DMS153 treated with DMSO at 0.1 percent for 48 hours (cell line): ENCODE data around the gene NSRP1.
"Not testable (repeated sequence)": the region's sequence is repeated elsewhere in the genome, so short reads cannot be mapped to it uniquely, and the experiment has no call there.

ENCODE experiments used
- DNase-seq: peaks from one replicate; lab custom pipeline; 2025; ENCODE audit not compliant: unreplicated experiment; lab: John Stamatoyannopoulos, UW

Gene NSRP1

GRCh38 chr17:30174556-30174955, 57.9 kb downstream of the NSRP1 start:
- DNase-seq = no peak

GRCh38 chr17:30176855-30177254, 60.2 kb downstream of the NSRP1 start:
- DNase-seq = no peak

DNA sequence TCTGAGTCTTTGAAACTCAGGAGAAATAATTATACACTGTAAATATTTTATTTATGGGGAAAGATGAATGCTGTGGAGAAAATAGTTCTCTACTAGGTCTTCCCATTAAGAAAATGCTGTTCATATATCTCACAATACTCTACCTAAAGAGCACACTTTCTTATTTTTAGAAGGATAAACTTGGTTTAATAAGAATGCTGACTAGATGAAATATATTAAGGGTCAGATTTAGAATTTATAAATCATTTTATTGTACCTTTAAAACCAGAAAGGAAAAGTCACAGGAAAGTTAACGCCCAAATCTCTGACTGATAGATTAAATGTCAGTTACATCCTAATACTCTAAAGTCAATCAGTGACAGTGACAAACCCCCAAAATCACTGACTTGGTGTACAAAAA, 70.1 kb downstream of the NSRP1 start:
- DNase-seq = no peak

GRCh38 chr17:30187573-30187972, 71.0 kb downstream of the NSRP1 start:
- DNase-seq = no peak

DNA sequence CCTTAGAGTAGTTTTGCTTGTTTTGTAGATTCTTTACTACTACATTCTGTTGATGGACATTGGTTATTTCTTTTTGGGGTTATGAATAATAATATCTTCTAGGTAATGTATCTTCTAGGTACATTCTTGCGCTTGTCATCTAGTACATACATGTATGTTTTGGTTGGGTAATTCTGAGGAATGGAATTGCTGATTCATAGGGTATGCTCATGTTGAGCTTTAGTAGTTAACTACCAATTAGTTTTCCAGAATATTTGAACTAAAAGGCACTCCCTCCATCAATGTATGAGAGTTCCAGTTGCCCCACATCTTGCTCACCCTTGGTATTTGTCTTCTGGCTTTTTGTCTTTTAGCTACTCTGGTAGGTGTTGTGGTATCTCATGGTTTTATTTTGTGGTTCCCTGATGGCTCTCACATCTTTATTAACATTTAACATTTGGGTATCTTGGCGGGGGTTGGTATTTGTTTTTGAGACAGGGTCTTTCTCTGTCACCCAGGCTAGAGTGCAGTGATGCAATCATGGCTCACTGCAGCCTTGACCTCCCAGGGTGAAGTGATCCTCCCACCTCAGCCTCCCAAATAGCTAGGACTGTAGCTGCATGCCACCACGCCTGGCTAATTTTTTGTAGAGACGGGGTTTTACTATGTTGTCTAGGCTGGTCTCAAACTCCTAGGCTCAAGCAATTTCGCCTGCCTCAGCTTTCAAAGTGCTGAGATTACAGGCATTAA, 71.8 kb downstream of the NSRP1 start:
- DNase-seq = no peak

- DNase-seq = no peak
Measured at GRCh38 chr17:30191072-30191471, 74.5 kb downstream of the NSRP1 start.

GRCh38 chr17:30196504-30196903, 79.9 kb downstream of the NSRP1 start:
- DNase-seq = no peak

DNA sequence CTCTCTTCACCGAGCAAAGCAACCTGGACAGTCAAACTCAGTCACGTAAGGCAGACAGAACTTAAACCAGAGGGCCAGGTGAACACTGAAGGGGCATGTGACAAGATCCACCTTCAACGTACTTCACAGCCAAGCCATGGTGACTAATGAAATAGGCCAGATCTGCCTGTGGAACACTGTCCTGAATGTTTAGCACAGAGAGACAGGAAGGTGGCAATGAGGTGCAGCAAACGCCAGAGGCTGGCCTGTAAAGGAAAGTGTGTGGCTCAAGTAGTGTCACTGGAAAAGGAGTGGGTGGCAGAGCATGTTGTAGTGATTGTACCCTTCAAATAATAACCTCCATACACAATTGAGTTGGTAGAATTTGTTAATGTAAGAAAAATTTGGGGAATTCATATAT, 80.8 kb downstream of the NSRP1 start:
- no peak for DNase-seq

DNA sequence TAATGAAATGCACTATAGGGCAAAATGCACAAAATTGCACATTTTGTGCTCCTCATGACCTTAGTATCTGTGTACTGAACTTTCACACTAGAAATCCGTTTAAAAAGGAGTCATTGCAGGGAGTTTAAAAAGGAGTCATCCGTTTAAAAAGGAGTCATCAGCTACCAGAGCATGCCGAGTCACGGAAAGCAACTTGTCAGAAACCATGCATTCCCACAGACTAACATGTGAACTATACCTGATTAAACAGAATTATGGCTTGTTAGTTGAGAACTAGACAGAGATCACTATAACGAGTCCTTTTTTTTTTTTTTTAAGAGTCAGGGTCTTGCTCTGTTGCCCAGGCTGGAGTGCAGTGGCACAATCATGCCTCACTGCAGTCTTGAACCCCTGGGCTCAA, 83.0 kb downstream of the NSRP1 start:
- no peak for DNase-seq

DNA sequence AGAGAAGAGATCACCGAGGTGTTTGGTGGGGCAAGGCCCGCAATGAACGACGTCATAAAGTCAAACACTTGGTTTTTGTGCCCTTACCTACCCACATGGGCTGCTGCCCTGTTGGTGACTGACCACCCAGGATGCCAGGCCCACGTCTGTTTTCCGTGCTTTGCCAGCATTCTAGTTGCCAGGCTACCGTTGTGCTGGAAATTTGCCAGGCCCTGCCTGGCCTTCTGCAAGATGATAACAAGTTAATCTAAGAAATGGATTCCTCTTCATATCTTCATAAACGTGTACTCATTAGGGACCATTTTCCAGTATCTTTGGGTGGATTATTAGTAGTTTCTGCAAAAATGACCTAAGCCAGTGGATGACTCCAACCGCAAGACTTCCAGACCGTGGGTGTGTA, 83.5 kb downstream of the NSRP1 start:
- no peak for DNase-seq

DNA sequence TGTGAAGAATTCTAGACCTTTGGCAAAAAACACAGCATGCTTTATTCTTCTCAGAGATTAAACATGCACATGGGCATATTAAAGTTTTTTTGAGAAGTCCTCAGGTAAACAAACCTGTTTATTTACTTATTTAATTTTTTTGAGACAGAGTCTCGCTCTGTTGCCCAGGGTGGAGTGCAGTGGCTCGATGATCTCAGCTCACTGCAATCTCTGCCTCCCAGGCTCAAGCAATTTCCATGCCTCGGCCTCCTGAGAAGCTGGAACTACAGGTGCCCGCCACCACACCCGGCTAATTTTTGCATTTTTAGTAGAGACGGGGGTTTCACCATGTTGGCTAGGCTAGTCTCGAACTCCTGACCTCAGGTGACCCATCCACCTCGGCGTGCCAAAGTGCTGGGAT, 84.0 kb downstream of the NSRP1 start:
- DNase-seq = not testable (repeated sequence)

DNA sequence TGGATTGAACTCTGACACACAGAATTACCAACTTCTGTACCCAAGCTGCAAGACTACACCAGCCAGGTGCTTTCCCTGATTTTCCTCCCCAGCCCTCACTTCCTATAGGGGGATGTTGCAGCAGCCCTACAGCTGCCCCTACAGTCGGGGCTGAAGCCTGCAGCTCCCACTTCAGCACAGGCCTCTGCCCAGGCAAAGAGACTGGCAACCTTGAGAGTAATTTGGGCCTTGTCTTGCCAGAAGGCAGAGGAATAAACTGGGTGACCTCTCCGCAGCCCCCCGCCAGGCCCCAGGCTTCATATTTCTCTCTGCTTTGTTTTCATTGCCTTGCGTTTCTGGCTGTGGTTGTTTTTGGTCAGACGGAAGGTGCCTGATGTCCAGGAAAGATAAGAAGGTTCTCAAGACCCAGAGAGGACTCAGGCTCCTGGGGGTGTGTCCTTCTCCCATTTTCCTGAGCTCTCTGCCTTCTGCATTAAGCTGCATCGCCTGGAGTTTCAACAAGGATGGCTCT, 86.9 kb downstream of the NSRP1 start:
- no peak for DNase-seq

DNA sequence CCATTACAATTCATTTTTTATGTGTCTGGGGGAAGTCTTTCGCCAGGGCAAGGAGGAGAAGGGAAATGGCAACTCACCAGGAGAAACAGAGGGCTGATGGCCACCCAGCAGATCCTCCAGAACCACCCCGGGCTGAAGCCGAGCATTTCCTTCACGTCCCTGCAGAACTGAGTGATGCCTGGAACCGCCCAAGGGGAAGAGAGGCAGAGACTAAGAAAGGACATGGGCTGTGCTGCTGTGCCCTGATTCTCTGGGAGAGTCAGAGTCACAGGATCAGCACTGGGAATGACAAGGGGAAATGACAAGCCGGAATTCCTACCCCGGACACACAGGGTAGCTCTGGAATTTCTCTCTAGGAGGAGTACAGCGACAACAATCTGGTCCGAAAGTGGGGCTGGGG, 91.0 kb downstream of the NSRP1 start:
- no peak for DNase-seq

GRCh38 chr17:30208214-30208613, 91.6 kb downstream of the NSRP1 start:
- no peak for DNase-seq

DNA sequence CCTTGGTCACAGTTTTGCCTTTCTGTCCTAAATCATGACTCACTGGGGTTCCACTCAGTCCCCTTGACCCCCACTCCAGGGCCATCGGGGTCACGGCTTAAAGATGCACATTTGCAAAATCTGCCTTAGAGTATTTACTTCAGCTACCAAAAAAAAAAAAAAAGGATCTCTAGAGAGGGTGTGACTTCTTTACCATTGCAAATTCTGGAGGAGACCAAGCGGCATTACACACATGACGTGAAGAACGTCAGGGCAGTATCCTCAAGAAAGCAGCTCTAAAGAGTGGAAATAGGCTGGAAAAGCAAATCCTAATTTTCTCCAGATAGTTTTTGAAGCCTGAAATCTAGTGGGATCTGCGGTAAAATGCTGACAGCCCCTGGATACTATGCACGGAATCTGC, 93.3 kb downstream of the NSRP1 start:
- no peak for DNase-seq

DNA sequence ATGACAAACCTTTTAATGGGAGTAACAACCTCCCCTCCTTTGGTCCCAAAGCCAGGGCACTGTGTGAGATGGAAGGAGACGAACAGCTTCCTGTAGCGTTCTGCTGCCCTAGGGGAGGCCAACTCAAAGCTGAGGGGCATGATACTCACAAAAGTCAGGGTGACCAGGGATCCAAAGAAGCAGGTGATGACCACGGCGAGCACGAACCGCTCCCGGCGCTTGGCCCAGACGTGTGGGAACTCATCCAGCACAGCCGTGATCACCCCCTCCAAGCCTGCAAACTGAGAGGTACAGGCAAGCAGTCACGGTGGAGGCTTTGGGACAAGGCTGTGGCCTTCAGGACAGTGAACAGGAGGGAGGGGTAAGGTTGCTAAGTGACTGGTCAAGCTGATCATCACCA, 93.8 kb downstream of the NSRP1 start:
- DNase-seq = no peak

DNA sequence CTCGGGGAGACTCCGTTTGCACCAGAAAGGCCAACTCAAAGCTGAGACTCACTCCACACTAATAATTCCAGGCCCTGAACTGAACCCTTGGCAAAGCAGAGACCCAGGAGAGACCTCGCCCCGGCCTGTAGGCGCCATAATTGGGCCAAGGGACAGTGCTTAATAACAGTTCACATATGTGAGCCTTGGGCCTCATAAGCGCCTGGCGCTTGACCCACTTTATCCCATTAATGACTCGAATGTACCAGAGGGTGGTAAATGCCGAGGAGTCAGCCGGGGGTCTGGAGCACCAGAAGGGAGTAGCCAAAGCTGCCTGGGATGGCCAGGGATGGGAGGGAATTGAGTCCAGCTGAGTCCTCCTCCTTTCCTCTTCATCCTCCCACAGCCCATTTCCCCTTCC, 94.3 kb downstream of the NSRP1 start:
- no peak for DNase-seq

- no peak for DNase-seq
Measured at GRCh38 chr17:30211371-30211770, 94.8 kb downstream of the NSRP1 start.

DNA sequence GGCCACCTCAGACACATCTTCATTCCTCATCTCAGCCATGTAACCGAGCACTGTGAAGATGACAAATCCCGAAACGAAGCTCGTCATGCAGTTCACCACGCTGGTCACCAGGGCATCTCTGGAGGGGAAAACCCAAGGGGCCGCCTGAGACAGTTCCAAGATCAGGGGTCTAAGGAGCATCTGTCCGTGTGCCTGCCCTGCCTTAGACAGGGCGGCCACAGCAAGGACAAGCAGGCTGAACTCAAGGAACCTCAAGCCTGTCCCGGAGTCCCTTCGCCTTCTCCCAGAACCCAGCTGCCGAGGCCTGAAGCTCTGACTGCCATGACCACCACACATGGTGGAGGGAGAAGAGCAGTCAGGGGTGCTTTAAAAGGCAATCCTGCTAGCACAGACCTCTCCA, 96.1 kb downstream of the NSRP1 start:
- no peak for DNase-seq

DNA sequence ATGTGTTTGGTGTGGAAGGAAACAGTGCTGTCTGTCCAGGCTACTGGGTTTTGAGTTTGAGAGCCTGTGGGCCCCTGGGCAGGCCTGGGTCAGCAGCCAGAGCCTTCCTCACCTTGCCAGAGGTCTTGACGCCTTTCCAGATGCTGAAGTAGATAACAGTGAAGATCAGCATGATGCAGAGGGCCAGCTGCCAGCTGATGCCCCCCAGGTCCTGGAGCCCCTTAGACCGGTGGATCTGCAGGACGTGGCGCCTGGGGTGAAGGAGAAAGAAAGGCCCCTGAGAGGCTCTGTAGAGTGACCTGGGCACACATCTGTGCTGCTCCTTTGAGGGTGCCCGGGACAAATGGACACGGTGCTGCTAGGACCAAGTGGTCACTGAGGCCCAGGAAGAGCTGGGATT, 100.4 kb downstream of the NSRP1 start:
- DNase-seq = no peak

DNA sequence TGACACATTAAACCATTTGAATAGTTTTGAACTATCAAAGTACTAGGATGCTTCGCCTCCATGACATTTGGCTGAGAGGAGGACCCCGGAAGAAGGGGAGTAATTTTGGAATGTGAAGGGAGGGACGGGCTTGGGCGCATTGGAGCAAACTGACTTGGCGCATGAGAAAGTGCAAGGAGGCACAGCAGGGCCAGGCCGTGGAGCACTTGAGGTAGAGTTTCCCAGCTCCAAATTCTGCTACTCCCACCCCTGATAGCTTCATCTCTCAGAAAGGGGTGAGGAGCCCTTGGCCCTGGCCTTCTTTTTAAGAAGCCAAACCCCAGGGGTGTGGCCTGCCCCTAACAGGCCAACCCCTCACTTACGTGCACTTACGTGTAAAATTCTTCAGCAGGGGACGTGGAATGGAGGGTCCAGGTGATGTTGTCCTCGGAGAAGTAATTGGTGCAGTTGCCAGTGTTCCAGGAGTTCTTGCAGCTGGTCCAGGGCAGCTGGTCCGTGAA, 101.2 kb downstream of the NSRP1 start:
- no peak for DNase-seq

DNA sequence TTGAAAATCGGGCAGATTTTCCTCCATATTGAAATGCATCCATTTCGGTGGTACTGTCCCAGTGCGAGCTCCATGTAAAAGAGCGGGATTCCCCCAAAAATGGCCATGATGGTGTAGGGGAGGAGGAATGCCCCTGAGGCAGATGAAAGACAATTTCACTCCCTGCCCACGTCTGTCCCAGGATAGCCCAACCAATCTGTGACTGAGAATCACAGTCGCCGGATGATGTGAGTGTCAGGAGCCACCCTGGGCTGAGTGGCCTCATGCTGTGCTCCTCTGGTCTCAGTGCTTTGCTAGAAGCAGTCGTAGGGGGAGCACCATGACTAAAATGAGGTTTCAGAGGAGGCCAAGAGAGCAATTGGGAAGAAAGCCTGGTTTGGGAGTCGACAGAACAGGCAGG, 102.2 kb downstream of the NSRP1 start:
- DNase-seq = no peak

- DNase-seq = no peak
Measured at GRCh38 chr17:30219315-30219714, 102.7 kb downstream of the NSRP1 start.
